GM11168 (cell line): Measurements from ENCODE around the gene OR5K4.

Source experiments
- in situ Hi-C: fragments of 300-500 bp; cut with MboI; formaldehyde crosslinking; loops from one replicate; pipeline ENCODE4 v1.12.0; 2022; ENCODE audit warnings: low sequenced_read_pairs; ENCODE audit not compliant: unreplicated experiment

Gene OR5K4

DNA sequence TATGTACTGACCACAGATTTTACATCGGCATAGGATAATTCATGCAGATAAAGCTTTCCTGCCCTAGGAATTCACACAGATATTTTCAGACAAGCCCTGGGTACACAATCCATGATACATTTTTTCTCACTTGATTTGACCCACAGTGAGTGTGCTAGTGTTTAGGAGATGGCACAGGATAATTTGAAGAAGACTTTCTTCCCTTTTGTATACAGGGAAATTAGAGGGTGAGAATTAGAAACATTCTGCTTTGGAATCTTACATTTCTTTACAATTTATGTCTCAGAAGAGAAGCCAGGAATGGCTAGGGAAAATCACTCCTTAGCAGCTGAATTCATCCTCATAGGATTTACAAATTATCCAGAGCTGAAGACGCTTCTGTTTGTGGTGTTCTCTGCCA, at the start of gene OR5K4:
OR5K4 (plus strand) TSS at position 301 of the 400 bp plus-strand sequence; CDS start at position 301, 0 bp downstream.
- in situ Hi-C loops, result loop anchor here (25.0 kb wide), 1 partner anchor 159 kb away; the partner anchor contains the start of gene CLDND1

GRCh38 chr3:98322101-98322500, 31.6 kb upstream of the OR5K4 start:
- in situ Hi-C loops, result no loop called here

DNA sequence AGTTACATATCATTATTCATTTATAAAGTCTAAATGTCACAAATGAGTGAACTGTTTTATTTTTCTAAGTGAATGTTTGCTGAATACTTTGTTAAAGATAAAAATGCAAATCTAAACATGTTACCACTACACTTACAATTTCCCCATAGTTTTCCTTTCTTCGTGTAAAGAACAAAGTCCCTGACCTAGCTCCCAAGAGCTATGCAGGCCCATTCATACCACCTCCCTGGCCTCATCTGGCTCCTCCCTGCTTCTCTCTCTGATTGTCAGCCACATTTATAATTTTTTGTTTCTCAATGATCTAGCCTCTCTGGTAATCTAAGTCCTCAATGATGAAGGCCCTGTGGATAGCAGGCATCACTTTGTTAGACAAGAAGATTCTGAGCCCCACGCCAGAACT, 31.0 kb upstream of the OR5K4 start:
- in situ Hi-C loops, result no loop called here

DNA sequence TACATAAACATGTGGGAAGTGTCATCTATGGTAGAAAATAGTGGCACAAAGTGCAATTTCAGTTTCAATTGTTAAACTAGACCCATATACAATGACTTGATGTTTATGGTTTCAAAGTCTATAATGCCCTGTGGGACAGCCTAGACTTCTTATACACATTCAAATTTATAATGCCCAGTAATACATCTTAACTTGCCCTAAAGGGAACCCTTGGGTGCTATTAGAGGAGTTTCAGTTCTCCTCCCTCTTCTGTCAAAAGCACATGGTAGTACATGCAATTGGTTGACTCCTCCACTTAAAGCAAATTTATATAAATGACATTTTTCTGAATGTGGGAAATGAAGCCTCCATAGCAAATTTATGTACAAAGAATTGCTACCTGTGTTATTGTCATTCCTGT, 30.2 kb upstream of the OR5K4 start:
- in situ Hi-C loops, result no loop called here

DNA sequence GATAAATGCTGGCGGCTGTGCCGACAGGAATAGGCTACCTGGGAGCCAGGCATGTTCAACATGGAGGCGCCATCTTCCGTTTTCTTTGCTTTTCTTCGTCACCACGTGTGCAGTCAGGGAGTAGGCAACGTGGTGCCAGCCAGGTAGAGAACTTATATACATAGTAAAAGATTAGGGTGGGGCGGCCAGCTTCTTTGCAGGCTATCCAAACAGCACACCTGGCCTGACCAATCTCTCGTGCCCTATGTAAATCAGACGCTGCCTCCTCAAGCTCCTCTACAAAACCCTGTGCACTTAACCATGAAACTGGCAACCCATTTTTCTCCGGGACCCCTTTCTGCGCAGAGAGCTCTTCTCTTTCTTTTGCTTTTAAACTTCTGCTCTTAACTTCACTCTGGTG, 28.6 kb upstream of the OR5K4 start:
- in situ Hi-C loops, result loop anchor here (25.0 kb wide), 3 partner anchors 138 to 538 kb away; partner anchors contain the start of gene CPOX

DNA sequence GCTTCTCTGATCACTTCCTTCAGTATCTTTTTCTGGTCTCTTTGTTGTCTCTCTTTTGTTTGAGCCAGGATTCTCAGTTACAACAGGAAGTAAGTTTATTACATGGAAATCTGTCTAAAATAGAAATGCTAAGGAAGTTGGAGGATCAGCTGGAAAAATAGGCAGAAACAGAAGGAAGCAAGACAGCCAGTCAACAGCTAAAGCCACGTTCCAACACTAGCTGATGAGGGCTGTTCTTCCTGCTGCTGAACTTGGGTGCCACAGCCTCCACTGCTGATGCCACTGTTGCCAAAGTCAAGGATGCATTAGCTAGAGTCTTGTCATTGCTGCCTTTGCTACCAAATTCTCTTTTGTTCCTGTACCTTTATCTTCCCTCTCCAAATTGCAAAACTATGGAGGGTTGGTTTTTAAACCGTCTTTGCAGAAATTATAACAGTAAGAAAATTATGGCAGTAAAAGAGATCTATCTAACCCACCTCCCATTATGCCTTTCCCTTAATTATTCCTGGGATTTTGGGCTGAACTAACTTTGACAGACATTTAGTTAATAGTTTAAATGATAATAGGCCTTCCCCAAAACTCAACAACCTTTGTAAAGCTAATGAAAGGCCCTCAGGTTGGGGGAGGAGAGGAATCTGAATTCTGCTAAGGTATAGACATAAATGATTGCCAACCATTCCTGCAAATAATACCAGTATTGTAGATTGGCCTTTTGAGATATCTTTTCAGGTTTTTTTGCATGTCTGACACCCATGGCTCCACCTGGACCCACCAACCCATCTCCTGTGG, 27.4 kb upstream of the OR5K4 start:
- in situ Hi-C loops, result loop anchor here (25.0 kb wide), 3 partner anchors 139 to 539 kb away; partner anchors contain the start of gene CPOX

DNA sequence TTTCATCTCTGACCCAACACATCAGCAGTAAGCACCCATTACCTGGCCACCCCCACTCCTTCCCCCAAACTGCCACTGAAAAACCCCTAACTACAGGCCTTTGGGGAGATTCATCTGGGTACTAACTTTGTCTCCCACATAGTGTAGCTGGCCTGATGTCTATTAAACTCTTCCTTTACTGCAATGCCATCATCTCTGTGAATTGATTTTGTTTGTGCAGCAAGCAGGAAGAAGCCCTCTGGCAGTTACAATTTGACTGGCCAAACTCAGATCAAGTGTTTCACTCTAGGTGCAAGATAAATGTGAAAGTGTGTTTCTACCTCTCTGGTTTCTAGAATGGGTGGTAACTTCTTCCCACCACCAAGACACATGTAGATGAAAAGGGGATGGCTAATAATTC, 26.7 kb upstream of the OR5K4 start:
- in situ Hi-C loops, result loop anchor here (25.0 kb wide), 3 partner anchors 140 to 540 kb away; partner anchors contain the start of gene CPOX

GRCh38 chr3:98328933-98329332, 24.7 kb upstream of the OR5K4 start:
- in situ Hi-C loops, result loop anchor here (25.0 kb wide), 3 partner anchors 142 to 542 kb away; partner anchors contain the start of gene CPOX

DNA sequence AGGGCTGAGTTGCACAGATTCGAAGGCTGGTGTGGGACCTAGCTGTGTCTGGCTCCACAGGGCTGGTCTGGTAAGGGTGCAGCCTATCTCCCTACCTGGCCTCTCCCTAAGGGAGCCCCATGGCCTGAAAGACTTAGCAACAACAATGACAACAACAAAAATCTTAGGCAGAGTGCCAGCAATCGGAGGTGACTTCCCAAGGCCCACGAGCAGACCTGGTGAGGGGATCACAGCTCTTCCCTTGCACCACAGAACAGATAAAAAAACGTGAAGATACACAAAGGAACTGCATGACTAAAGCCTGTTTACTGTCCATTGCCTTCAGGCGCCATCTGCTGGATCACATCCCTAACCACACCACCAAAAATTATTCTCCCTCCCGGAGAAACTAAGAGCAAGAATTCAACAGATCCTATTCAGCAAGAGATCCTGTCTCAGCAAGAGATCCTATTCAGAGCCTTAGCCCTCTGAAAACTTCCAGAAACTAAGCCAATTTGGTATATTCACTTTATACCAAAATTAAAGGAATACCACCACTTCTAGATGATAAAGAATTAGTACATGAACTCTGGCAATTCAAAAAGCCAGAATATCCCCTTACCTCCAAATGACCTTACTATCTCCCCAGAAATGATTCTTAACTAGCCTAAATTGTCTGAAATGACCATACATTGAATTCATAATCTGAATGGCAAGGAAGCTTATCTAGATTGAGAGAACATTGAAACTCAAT, 24.1 kb upstream of the OR5K4 start:
- in situ Hi-C loops, result loop anchor here (10.0 to 25.0 kb wide), 4 partner anchors 142 to 542 kb away; partner anchors contain the start of gene CPOX

DNA sequence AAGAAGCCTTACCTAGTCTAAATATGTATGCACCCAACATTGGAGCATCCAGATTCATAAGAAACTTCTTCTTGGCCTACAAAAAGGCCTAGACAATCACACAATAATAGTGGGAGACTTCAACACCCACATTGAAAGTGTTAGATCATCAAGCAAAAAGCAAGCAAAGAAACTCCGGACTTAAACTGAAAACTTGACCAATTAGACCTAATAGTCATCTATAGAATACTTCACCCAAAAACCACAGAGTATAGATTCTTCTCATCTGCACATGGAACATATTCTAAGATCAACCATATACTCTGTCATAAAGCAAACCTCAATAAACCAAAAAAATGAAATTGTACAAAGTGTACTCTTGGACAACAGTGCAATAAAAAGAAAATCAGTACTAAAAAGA, 22.3 kb upstream of the OR5K4 start:
- in situ Hi-C loops, result loop anchor here (10.0 to 25.0 kb wide), 4 partner anchors 144 to 544 kb away; partner anchors contain the start of gene CPOX

DNA sequence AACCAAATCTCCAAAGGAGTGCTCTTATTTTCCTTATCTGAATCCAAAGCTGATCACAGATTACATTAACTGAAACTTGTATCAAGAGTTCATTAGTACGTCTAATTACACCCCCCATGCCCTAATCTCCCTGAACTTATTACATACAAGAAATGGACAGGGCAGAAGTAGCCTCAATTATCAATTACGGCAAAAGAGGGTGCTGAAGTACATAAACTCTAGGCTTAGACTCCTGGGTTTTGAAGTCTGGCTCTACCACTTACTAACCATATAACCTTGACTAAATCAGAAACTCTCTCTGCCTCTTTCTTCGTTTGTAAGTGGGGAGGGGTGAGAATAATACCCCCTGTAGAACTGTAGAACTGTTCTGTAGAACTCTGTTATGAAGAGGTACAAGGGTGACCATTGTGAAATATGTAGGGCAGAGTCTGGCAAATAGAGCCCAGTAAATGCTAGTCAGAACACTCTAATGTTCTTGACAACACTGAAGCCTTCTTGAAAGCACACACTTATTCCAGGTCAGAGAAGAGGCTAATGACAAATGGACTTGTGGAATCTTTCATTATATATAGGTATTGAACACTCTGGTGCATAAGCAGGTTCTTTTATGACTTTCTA, 19.6 kb upstream of the OR5K4 start:
- in situ Hi-C loops, result loop anchor here (10.0 to 25.0 kb wide), 4 partner anchors 147 to 547 kb away; partner anchors contain the start of gene CPOX

DNA sequence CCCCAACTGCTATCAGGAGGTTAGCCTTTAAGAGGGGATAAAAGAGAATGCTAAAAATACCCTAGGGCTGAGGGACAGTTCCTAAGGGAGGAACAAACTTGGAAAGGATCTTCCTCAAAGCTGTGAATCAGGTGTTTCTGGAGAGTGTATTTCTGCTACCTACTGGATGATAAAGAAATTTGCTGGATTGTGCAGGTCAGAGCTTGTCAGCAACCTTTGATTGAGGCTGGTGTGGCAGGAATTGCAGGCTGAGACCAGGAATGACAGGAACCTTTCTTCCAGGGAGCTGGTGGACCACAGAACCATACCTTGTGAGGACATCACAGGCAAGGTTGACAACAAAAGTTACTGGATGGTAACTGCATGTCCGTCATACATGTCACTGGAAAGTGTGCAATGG, 14.6 kb upstream of the OR5K4 start:
- in situ Hi-C loops, result loop anchor here (10.0 to 25.0 kb wide), 4 partner anchors 152 to 552 kb away; partner anchors contain the start of gene CPOX

- in situ Hi-C loops, result loop anchor here (25.0 kb wide), 3 partner anchors 154 to 554 kb away; partner anchors contain the start of gene CPOX
Measured at GRCh38 chr3:98341758-98342157, 11.9 kb upstream of the OR5K4 start.

- in situ Hi-C loops, result loop anchor here (25.0 kb wide), 3 partner anchors 157 to 557 kb away; partner anchors contain the start of gene CPOX
Measured at GRCh38 chr3:98343647-98344507, 9.8 kb upstream of the OR5K4 start.

- in situ Hi-C loops, result loop anchor here (25.0 kb wide), 1 partner anchor 162 kb away; the partner anchor contains the start of gene CLDND1
Measured at GRCh38 chr3:98350082-98350481, 3.6 kb upstream of the OR5K4 start.

GRCh38 chr3:98359250-98359649, 5.6 kb downstream of the OR5K4 start:
- in situ Hi-C loops, result loop anchor here (25.0 kb wide), 1 partner anchor 153 kb away; the partner anchor contains the start of gene CLDND1

DNA sequence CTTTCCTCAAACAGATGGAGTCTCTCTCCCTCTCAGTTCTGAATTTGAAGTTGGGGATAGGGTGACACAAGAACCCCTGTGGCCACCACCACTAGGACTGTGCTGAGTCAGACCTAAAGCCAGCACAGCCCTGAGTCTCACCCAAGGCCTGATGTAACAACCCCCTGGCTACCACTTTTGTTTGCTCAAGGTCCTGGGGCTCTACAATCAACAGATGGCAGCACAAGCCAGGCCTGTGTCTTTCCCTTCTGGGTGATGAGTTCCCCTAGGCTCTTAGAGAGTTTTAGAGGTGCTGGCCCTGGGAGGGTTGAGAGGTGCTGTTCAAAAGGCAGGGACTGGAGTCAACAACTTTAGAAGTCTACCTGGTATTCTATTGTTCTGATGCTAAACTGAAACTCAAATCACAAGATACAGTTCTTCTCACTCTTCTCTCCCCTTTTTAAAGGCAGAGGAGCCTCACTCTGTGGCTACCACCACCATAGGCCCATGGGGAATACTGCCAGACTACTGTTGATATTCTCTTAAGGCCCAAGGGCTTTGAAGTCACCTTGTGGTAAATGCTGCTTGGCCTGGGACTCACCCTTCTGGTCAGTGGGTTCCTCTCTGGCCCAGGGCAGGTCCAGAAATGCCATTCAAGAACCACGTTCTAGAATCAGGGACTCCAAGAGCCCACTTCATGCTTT, 6.5 kb downstream of the OR5K4 start:
- in situ Hi-C loops, result loop anchor here (25.0 kb wide), 1 partner anchor 152 kb away; the partner anchor contains the start of gene CLDND1

DNA sequence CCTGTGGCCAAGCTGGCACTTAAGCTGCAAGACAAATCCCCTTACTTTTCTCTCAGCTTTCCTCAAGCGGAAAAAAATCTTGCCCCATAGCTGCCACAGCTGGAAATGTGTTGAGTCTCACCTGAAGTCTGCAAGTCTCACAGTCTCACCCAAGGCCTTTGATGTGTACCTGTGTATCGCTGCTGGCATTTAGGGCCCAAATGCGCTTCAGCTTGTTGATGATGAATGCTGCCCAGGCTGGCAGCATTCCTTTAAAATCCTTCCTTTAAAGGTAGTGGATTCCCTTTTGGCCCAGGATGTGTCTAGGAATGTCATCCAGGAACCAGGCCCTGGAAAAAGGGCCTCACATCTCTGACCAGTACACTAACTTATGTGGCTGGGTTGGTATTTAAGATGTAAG, 7.0 kb downstream of the OR5K4 start:
- in situ Hi-C loops, result loop anchor here (25.0 kb wide), 1 partner anchor 152 kb away; the partner anchor contains the start of gene CLDND1
